GM11168 (cell line): ENCODE results near the gene AKAP6.

Experiments
- in situ Hi-C: fragments of 300-500 bp; cut with MboI; formaldehyde crosslinking; loops from one replicate; pipeline ENCODE4 v1.12.0; 2022; ENCODE audit warnings: low sequenced_read_pairs; ENCODE audit not compliant: unreplicated experiment

Gene AKAP6

GRCh38 chr14:32594766-32595165 is 265.7 kb downstream of the AKAP6 start:
- in situ Hi-C loops: no loop called here

- in situ Hi-C loops: no loop called here
Observed at GRCh38 chr14:32595497-32595896, 266.4 kb downstream of the AKAP6 start.

GRCh38 chr14:32596390-32596789 is 267.3 kb downstream of the AKAP6 start:
- in situ Hi-C loops: no loop called here

- in situ Hi-C loops: no loop called here
Observed at GRCh38 chr14:32597771-32598170, 268.7 kb downstream of the AKAP6 start.

- in situ Hi-C loops: no loop called here
Observed at GRCh38 chr14:32601069-32601468, 272.0 kb downstream of the AKAP6 start.

GRCh38 chr14:32601906-32602305 is 272.8 kb downstream of the AKAP6 start:
- in situ Hi-C loops: no loop called here

- in situ Hi-C loops: no loop called here
Observed at GRCh38 chr14:32602699-32603098, 273.6 kb downstream of the AKAP6 start.

GRCh38 chr14:32603992-32604565 is 275.0 kb downstream of the AKAP6 start:
- in situ Hi-C loops: no loop called here

- in situ Hi-C loops: no loop called here
Observed at GRCh38 chr14:32606301-32606700, 277.2 kb downstream of the AKAP6 start.

GRCh38 chr14:32607399-32607798 is 278.3 kb downstream of the AKAP6 start:
- in situ Hi-C loops: no loop called here

GRCh38 chr14:32608857-32609256 is 279.8 kb downstream of the AKAP6 start:
- in situ Hi-C loops: no loop called here

GRCh38 chr14:32609388-32609787 is 280.3 kb downstream of the AKAP6 start:
- in situ Hi-C loops: no loop called here

- in situ Hi-C loops: no loop called here
Observed at GRCh38 chr14:32611752-32612151, 282.7 kb downstream of the AKAP6 start.

- in situ Hi-C loops: no loop called here
Observed at GRCh38 chr14:32618991-32619390, 289.9 kb downstream of the AKAP6 start.

- in situ Hi-C loops: no loop called here
Observed at GRCh38 chr14:32620303-32620702, 291.2 kb downstream of the AKAP6 start.

- in situ Hi-C loops: no loop called here
Observed at GRCh38 chr14:32620724-32621123, 291.6 kb downstream of the AKAP6 start.

GRCh38 chr14:32621585-32621984 is 292.5 kb downstream of the AKAP6 start:
- in situ Hi-C loops: no loop called here

GRCh38 chr14:32622742-32623141 is 293.6 kb downstream of the AKAP6 start:
- in situ Hi-C loops: no loop called here

GRCh38 chr14:32623300-32624093 is 294.4 kb downstream of the AKAP6 start:
- in situ Hi-C loops: no loop called here

GRCh38 chr14:32625211-32625610 is 296.1 kb downstream of the AKAP6 start:
- in situ Hi-C loops: no loop called here

- in situ Hi-C loops: no loop called here
Observed at GRCh38 chr14:32627545-32628298, 298.6 kb downstream of the AKAP6 start.
